Cardiac fibroblast (primary cell): ENCODE results near the gene PSMB11.

Experiments
- DNase-seq, 2 donors: peaks; one replicate each; pipeline versions ENCODE4 v3.0.0 to v3.0.0-alpha.2; 2010; ENCODE audit warnings: low read depth in 2 of 2
- H3K4me3 ChIP-seq, 2 donors: replicated peaks in 1 of 2; 1 replicate in 1 of 2; 2 replicates in 1 of 2; pipeline ENCODE4 v1.5.1; 2011; ENCODE audit warnings: low read depth in 2 of 2, low read length in 2 of 2, mild to moderate bottlenecking in 2 of 2, moderate library complexity in 1 of 2
- TF ChIP-seq, protein P1 (sequence below): IDR thresholded peaks from one replicate; pipeline ENCODE4 v1.5.1; 2011; ENCODE audit warnings: low read depth, mild to moderate bottlenecking, low read length, inconsistent platforms

PSMB11 gene

DNA sequence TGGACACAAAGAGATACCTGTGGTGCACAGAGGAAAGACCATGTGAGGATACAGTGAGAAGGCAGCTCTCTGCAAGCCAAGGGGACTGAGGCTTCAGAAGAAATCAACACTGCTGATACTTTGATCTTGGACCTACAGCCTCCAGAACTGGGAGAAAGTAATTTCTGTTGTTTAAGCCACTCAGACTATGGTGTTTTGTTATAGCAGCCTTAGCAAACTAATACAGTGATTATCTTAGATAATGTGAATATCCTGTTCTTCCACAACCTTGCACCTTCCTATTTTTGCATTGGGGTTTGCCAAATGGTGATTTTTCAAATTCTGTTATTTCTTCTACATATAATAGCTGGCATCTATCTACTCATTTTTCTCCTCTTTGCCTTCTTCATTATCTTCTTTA lies 23.9 kb upstream of the PSMB11 start:
- TF ChIP-seq, protein P1, sequence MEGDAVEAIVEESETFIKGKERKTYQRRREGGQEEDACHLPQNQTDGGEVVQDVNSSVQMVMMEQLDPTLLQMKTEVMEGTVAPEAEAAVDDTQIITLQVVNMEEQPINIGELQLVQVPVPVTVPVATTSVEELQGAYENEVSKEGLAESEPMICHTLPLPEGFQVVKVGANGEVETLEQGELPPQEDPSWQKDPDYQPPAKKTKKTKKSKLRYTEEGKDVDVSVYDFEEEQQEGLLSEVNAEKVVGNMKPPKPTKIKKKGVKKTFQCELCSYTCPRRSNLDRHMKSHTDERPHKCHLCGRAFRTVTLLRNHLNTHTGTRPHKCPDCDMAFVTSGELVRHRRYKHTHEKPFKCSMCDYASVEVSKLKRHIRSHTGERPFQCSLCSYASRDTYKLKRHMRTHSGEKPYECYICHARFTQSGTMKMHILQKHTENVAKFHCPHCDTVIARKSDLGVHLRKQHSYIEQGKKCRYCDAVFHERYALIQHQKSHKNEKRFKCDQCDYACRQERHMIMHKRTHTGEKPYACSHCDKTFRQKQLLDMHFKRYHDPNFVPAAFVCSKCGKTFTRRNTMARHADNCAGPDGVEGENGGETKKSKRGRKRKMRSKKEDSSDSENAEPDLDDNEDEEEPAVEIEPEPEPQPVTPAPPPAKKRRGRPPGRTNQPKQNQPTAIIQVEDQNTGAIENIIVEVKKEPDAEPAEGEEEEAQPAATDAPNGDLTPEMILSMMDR = no peak
- no peak for DNase-seq
- no peak overlapping the region for H3K4me3 ChIP-seq

DNA sequence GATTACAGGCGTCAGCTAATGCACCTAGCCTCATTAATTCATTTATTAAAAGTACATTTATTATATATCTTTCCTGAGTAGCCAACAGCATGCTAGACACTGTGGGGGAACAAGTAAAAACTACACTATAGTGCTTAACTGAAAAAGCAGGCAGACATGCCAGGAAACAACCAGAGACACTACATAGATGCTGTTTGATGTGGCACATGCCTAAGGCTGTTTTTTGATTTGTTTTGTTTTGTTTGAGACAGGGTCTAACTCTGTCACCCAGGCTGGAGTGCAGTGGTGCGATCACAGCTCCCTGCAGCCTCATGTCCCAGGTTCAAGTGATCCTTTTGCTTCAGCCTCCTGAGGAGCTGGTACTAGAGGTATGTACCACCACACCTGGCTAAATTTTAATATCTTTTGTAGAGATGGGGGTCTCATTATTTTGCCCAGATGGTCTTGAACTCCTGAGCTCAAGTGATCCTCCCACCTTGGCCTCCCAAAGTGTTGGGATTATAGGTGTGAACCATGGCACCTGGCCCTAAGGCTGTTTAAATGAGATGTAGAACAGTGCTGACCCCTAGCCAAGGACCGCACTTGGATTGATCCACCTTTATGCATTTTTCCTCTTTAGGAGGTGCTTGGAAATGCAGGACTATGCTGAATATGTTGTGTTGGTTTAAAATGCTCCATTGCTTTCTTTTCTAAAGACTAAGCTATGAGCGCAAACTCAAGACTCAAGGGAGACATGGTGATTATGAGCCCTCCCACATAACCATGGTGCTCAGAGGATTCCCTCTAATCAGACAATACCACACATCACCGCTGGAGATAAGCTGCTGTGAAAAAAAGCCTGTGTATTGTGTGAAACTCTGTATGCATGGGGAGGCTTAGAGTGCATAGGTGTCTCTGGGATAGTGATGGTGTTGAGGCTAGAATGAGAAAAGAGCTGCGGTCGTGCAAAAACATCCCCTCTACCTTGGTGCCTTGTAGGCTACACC lies 21.6 kb upstream of the PSMB11 start:
- TF ChIP-seq, protein P1 = no peak
- H3K4me3 ChIP-seq = no peak overlapping the region
- DNase-seq = no peak

DNA sequence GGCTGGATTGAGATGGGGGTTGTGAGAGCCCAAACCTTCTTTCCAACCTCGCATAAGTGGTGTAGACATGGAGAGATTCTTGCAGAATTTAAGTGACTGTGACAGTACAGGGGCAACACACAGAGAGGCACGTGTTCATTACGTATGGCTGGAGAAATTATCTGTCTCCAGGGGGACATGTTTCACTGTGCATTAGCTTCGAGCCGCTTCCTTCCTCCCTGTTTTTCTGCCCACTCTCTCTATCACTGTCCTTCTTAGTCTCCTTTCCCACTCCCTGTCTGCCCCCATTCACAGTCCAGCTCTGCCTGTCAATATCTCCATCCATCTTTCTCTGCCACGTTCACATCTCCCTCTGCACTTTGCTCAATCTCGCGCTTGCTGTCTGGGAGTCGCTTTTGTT lies 20.6 kb upstream of the PSMB11 start:
- no peak overlapping the region for H3K4me3 ChIP-seq
- TF ChIP-seq, protein P1 = no peak
- no peak for DNase-seq

DNA sequence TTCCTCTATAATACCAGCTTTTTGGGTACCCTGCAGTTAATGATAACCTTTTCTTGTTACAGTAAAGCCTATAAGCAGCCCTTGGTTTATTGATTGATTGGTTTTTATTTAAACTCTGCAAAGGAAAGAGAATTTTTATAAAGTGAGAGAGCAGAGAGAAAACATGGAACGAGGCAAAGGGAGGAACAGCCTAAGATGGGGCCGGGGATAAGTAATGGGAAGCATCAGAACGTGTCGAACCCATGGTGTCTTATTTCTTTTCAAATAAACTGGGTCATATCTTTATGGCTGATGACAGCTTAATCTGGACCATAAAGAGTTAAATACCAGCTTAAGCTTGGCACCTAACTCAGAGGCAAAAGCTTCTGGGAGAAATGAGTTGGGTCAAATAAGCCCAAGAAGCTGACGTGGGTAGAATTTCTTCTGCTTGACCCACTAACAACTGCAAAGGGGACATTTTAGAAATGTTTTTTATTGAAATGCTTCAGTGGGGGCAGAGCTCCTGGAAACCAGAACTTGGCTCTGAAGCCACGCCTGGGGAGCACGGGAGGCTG lies 20.0 kb upstream of the PSMB11 start:
- no peak for DNase-seq
- TF ChIP-seq, protein P1 = no peak
- H3K4me3 ChIP-seq = no peak overlapping the region

DNA sequence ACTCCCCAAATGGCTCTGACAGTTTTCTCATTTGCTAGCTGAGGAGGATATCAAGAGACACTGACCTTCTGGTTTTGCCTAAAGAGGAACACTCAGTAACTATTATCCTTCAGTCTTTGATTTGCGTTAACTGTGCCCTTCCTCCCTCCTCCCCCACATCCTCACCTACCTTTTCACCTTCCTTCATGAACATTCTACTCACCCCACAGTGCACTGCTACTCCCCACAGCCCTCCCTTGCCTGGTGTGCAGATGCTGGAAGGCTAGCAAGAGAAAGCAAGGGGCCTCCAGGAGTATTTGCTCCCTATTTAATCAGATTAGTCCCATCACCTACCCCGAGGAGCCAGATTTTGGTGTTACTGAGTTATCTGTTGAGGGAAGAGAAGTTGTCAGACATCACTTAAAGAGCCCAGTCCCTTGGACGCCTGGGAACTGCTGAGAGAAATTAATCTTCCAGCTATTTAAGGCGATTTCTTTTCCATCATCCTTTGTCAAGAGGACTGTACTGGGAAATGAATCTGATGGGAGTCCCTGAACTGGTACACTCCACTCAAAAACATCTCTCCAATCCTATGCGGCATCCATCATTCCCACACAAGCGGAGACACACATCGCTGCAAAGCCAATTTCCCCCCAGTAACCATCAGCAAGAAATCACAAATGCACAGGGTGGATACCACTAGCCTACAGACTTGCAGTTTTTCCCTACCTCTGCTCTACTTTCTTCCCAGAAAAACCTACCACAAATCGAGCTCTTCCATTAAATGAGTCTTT lies 18.8 kb upstream of the PSMB11 start:
- H3K4me3 ChIP-seq = no peak overlapping the region
- no peak for DNase-seq
- TF ChIP-seq, protein P1 = no peak

DNA sequence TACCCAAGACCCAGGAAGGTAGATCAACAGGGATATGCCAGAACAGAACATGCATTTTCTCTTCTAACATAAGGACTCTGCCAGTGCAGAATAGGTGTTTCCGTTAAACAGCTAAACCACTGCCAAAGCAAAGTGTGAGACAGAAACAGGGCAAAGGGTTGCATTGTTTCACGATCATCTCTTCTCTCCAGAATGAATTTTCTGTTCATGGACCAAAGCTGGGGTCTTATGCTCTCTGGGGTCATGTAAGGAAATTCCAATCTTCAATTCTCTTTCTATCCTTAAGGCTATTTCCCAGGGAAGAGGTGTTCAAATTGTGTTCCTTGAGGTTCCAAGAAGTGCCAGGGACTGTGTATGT lies 18.2 kb upstream of the PSMB11 start:
- TF ChIP-seq, protein P1 = no peak
- no peak for DNase-seq
- no peak overlapping the region for H3K4me3 ChIP-seq
